SK-N-SH (cell line): ENCODE results near the gene DHDH. TPM values are rescaled to one million over a fixed set of nuclear protein-coding genes. Genes with fewer than 3 reads are reported as not detected.
A peak's percentile ranks its signal among the peaks of the same experiment; 100 is the strongest.

Experiments used
- CHD2 ChIP-seq: fragments of 150-350 bp; IDR thresholded peaks from 2 replicates; pipeline ENCODE4 v1.6.1; 2018; ENCODE audit warnings: low read length; ENCODE audit not compliant: partially characterized antibody
- FOXJ3 ChIP-seq: sonication (generic); formaldehyde crosslinking; IDR thresholded peaks from 2 replicates; pipeline ENCODE4 v1.5.1; 2020; ENCODE audit warnings: mild to moderate bottlenecking, missing genetic modification reagents
- FOXM1 ChIP-seq: IDR thresholded peaks from 2 replicates; pipeline ENCODE4 v1.4.0; 2012; ENCODE audit warnings: low read depth, mild to moderate bottlenecking
- GABPA ChIP-seq: IDR thresholded peaks from 2 replicates; pipeline ENCODE4 v1.4.0; 2012; ENCODE audit warnings: low read depth, mild to moderate bottlenecking
- MXI1 ChIP-seq: IDR thresholded peaks from 2 replicates; pipeline ENCODE4 v1.6.1; 2012; ENCODE audit warnings: mild to moderate bottlenecking, low read depth, low read length, improper control_type of control experiment
- NRF1 ChIP-seq: IDR thresholded peaks from 2 replicates; pipeline ENCODE4 v1.6.1; 2012; ENCODE audit warnings: low read depth, mild to moderate bottlenecking, low read length
- REST ChIP-seq: IDR thresholded peaks from 2 replicates; pipeline ENCODE4 v1.6.1; 2012; ENCODE audit warnings: mild to moderate bottlenecking, low read depth, low read length, moderate library complexity
- SIN3A ChIP-seq: IDR thresholded peaks from 2 replicates; pipeline ENCODE4 v1.6.1; 2012; ENCODE audit warnings: low read depth, mild to moderate bottlenecking, low read length, moderate library complexity, borderline replicate concordance
- TAF1 ChIP-seq: IDR thresholded peaks from 2 replicates; pipeline ENCODE4 v1.6.1; 2012; ENCODE audit warnings: low read depth, mild to moderate bottlenecking, low read length, moderate library complexity, borderline replicate concordance
- YY1 ChIP-seq: IDR thresholded peaks from 2 replicates; pipeline ENCODE4 v1.4.0; 2012; ENCODE audit warnings: low read depth, mild to moderate bottlenecking
- polyA plus RNA-seq, 3 experiments: library from polyadenylated mRNA; depleted of rRNA; stranded (reverse); fragments of >200 nt; gene quantifications; 2 replicates each; pipeline ENCODE4 v1.2.3, GENCODE V29; 2012
- TF ChIP-seq, protein P1 (sequence below): IDR thresholded peaks from 2 replicates; pipeline ENCODE4 v1.4.0; 2012; ENCODE audit warnings: low read depth, borderline replicate concordance
- TF ChIP-seq, protein P2 (sequence below): fragments of 150-350 bp; IDR thresholded peaks from 2 replicates; pipeline ENCODE4 v1.6.1; 2017; ENCODE audit warnings: antibody characterized with exemption, low read length, low read depth, borderline replicate concordance
- TF ChIP-seq, protein P3 (sequence below): IDR thresholded peaks from 2 replicates; pipeline ENCODE4 v1.4.0; 2012; ENCODE audit warnings: low read depth, borderline replicate concordance

Gene DHDH
- polyA plus RNA-seq, 1 of the 3 experiments (the other 2 are of a cell fraction), result 0.72 TPM

GRCh38 chr19:48993175-48994034 lies 59.9 kb downstream of the DHDH start, which contains the start of the genes GYS1 and RUVBL2 (continued):
- TF ChIP-seq REST (peak; percentile 58; the same call in 1 of the 2 replicates), YY1 (peak; percentile 87), FOXM1 (no peak), GABPA (peak; percentile 95), TAF1 (peak; percentile 93), FOXJ3 (CRISPR knock-in tag) (no peak), NRF1 (peak; percentile 47), MXI1 (peak; percentile 87), SIN3A (peak; percentile 91), CHD2 (peak; percentile 78)
- TF ChIP-seq, protein P1, sequence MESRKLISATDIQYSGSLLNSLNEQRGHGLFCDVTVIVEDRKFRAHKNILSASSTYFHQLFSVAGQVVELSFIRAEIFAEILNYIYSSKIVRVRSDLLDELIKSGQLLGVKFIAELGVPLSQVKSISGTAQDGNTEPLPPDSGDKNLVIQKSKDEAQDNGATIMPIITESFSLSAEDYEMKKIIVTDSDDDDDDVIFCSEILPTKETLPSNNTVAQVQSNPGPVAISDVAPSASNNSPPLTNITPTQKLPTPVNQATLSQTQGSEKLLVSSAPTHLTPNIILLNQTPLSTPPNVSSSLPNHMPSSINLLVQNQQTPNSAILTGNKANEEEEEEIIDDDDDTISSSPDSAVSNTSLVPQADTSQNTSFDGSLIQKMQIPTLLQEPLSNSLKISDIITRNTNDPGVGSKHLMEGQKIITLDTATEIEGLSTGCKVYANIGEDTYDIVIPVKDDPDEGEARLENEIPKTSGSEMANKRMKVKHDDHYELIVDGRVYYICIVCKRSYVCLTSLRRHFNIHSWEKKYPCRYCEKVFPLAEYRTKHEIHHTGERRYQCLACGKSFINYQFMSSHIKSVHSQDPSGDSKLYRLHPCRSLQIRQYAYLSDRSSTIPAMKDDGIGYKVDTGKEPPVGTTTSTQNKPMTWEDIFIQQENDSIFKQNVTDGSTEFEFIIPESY, result no peak
- TF ChIP-seq, protein P2, sequence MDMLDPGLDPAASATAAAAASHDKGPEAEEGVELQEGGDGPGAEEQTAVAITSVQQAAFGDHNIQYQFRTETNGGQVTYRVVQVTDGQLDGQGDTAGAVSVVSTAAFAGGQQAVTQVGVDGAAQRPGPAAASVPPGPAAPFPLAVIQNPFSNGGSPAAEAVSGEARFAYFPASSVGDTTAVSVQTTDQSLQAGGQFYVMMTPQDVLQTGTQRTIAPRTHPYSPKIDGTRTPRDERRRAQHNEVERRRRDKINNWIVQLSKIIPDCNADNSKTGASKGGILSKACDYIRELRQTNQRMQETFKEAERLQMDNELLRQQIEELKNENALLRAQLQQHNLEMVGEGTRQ, result no peak
- TF ChIP-seq, protein P3, sequence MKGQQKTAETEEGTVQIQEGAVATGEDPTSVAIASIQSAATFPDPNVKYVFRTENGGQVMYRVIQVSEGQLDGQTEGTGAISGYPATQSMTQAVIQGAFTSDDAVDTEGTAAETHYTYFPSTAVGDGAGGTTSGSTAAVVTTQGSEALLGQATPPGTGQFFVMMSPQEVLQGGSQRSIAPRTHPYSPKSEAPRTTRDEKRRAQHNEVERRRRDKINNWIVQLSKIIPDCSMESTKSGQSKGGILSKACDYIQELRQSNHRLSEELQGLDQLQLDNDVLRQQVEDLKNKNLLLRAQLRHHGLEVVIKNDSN, result no peak
